ENCODE results near the gene AKT3. TPM values are rescaled to one million over a fixed set of nuclear protein-coding genes. Genes with fewer than 3 reads are reported as not detected.

The AKT3 gene
- total RNA-seq, 1 experiment from 2014 or later = 133 TPM

- no peaks in the 10 kb centered on the region for H3K9me2 ChIP-seq (ENCODE audit: insufficient read depth)
- no peaks in the 10 kb centered on the region for H3K27me3 ChIP-seq (ENCODE audit: insufficient read depth, low read depth)
- H3F3A ChIP-seq (ENCODE audit: insufficient read depth, low read depth) = no peaks in the 10 kb centered on the region
- BruUV-seq (replicated peaks) = no TSS peak
- H3K4me2 ChIP-seq = no peak overlapping the region
- no peaks in the 10 kb centered on the region for H3K79me2 ChIP-seq (ENCODE audit: low read depth)
- TF ChIP-seq CTCF (conservative IDR thresholded peaks at IDR 0.05) = no peak
- no peak for TF ChIP-seq EZH2 (IDR thresholded peaks at IDR 0.05; ENCODE audit: low read depth)
- H3K4me1 ChIP-seq (replicated peaks; ENCODE audit: insufficient read depth) = no peaks in the 10 kb centered on the region
- H2AFZ ChIP-seq = no peak overlapping the region
- H3K4me3 ChIP-seq = no peak overlapping the region
- ChIA-PET POLR2A (ENCODE audit: unreplicated experiment) (no interaction called here), CTCF (no interaction called here)
- no peak for DNase-seq
- H3K9me3 ChIP-seq (ENCODE audit: insufficient read depth, low read depth) = no peaks in the 10 kb centered on the region
- intact Hi-C loops (cut with micrococcal nuclease; ENCODE audit: unreplicated experiment) = no loop called here
- H3K27ac ChIP-seq = no peak overlapping the region
- H3K36me3 ChIP-seq (ENCODE audit: low read depth) = peaks cover 16% of the 10 kb centered on the region; the same call in 1 of the 2 replicates
- no peaks in the 10 kb centered on the region for H4K20me1 ChIP-seq (ENCODE audit: insufficient read depth)
Observed at GRCh38 chr1:243609698-243610097, 240.3 kb downstream of the AKT3 start.

GRCh38 chr1:243605604-243606003 lies 244.4 kb downstream of the AKT3 start:
- intact Hi-C loops (cut with micrococcal nuclease; ENCODE audit: unreplicated experiment) = no loop called here
- CTCF ChIA-PET = no interaction called here

GRCh38 chr1:243601720-243602119 lies 248.3 kb downstream of the AKT3 start:
- H3F3A ChIP-seq (ENCODE audit: insufficient read depth, low read depth) = peaks cover 25% of the 10 kb centered on the region
- H2AFZ ChIP-seq = no peak overlapping the region
- H3K4me3 ChIP-seq = no peak overlapping the region
- POLR2A ChIA-PET (ENCODE audit: unreplicated experiment) = no interaction called here
- no peak overlapping the region for H3K4me2 ChIP-seq
- no peaks in the 10 kb centered on the region for H3K27me3 ChIP-seq (ENCODE audit: insufficient read depth, low read depth)
- H4K20me1 ChIP-seq (ENCODE audit: insufficient read depth) = no peaks in the 10 kb centered on the region
- H3K79me2 ChIP-seq (ENCODE audit: low read depth) = 0 out of 2 replicates have a peak, but pooled peaks cover under 1% of the 10 kb centered on the region
- no TSS peak for BruUV-seq (replicated peaks)
- 0 out of 2 replicates have a peak, but pooled peaks cover 4% of the 10 kb centered on the region for H3K9me3 ChIP-seq (ENCODE audit: insufficient read depth, low read depth)
- H3K9me2 ChIP-seq (ENCODE audit: insufficient read depth) = no peaks in the 10 kb centered on the region
- DNase-seq = no peak
- TF ChIP-seq CTCF (conservative IDR thresholded peaks at IDR 0.05) = no peak
- TF ChIP-seq EZH2 (IDR thresholded peaks at IDR 0.05; ENCODE audit: low read depth) = no peak
- 0 out of 2 replicates have a peak, but pooled peaks cover 5% of the 10 kb centered on the region for H3K36me3 ChIP-seq (ENCODE audit: low read depth)
- intact Hi-C loops (cut with micrococcal nuclease; ENCODE audit: unreplicated experiment) = no loop called here
- CTCF ChIA-PET = no interaction called here
- H3K4me1 ChIP-seq (replicated peaks; ENCODE audit: insufficient read depth) = peaks cover 10% of the 10 kb centered on the region
- H3K27ac ChIP-seq = no peak overlapping the region

More at GRCh38 chr1:243605604-243606003, 244.4 kb downstream of the AKT3 start:
- Histone ChIP-seq H3K4me3 (no peak overlapping the region), H3K9me3 (ENCODE audit: insufficient read depth, low read depth) (0 out of 2 replicates have a peak, but pooled peaks cover 4% of the 10 kb centered on the region), H3K4me2 (no peak overlapping the region), H2AFZ (no peak overlapping the region), H4K20me1 (ENCODE audit: insufficient read depth) (no peaks in the 10 kb centered on the region), H3K4me1 (replicated peaks; ENCODE audit: insufficient read depth) (no peaks in the 10 kb centered on the region), H3K36me3 (ENCODE audit: low read depth) (peaks cover 20% of the 10 kb centered on the region; the same call in 1 of the 2 replicates), H3K27ac (no peak overlapping the region), H3K9me2 (ENCODE audit: insufficient read depth) (no peaks in the 10 kb centered on the region), H3K27me3 (ENCODE audit: insufficient read depth, low read depth) (no peaks in the 10 kb centered on the region), H3K79me2 (ENCODE audit: low read depth) (no peaks in the 10 kb centered on the region), H3F3A (ENCODE audit: insufficient read depth, low read depth) (0 out of 2 replicates have a peak, but pooled peaks cover 3% of the 10 kb centered on the region)
- POLR2A ChIA-PET (ENCODE audit: unreplicated experiment) = no interaction called here
- DNase-seq = no peak
- TF ChIP-seq CTCF (conservative IDR thresholded peaks at IDR 0.05) (no peak), EZH2 (IDR thresholded peaks at IDR 0.05; ENCODE audit: low read depth) (no peak)
- no TSS peak for BruUV-seq (replicated peaks)

All from PC-9 (cell line).